ENCODE data around the gene ZFP36L1. TPM values are rescaled to one million over a fixed set of nuclear protein-coding genes. Genes with fewer than 3 reads are reported as not detected.

ZFP36L1 gene, protein sequence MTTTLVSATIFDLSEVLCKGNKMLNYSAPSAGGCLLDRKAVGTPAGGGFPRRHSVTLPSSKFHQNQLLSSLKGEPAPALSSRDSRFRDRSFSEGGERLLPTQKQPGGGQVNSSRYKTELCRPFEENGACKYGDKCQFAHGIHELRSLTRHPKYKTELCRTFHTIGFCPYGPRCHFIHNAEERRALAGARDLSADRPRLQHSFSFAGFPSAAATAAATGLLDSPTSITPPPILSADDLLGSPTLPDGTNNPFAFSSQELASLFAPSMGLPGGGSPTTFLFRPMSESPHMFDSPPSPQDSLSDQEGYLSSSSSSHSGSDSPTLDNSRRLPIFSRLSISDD
- total RNA-seq, result 116 and 138 TPM in 2 replicates

DNA sequence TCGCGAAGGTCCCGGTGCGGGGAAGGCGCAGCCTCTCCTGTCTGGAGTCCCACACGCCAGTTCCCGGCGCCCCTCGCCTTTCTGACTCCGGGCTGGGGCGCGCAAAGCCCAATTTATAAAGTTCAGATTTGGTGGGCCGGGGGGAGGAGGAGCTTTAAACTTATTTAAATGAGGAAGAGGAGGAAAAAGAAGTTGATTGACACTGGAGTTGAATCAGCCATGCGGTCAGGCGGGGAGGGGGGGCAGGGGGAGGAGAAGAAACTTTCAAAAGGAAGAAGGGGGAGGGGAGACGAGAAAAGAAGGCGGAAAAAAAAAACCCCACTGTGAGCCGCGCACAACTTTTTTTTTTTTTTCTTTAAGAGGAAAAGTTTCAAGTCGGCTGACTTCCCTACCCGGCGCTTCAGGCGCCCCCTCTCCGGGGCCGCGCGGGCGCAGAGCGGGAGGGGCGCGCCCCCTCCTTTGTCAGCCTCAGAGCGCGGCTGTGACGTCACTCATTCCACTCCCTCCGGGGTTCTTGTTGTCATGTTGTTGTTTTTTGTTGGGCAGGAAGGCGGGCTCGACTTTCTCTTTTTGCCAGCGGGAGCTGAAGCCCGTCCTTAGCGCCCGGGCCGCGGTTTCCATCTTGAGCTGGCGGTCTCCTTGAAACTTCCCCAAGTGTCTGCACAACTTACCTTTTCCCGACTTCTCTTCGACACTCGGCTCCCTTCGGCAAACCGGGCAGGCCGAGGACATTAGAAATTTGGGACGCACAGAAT is at the start of gene ZFP36L1:
TSS of gene ZFP36L1 (minus strand) at position 89 of the 755 bp plus-strand sequence. CDS start 129 bp downstream, outside the sequence.

Other genes starting within 250 kb of the ZFP36L1 start
- gene ACTN1, start 186.2 kb upstream of the ZFP36L1 start, total RNA-seq, result 222 and 538 TPM in 2 replicates

All from epithelial cell of alveolus of lung (primary cell).